Brain microvascular endothelial cell (primary cell): ENCODE measurements around the gene SYNE3.

ENCODE experiments used
- DNase-seq: peaks from one replicate; pipeline ENCODE4 v3.0.0-alpha.2; 2020
- H3K27ac ChIP-seq: fragments of 250-450 bp; sonication (Bioruptor Pico); 2 replicates; pipeline ENCODE4 v1.5.1; 2020; ENCODE audit warnings: mild to moderate bottlenecking, moderate library complexity
- H3K27me3 ChIP-seq: fragments of 250-450 bp; sonication (Bioruptor Pico); replicated peaks from 2 replicates; pipeline ENCODE4 v1.5.1; 2020; ENCODE audit warnings: mild to moderate bottlenecking
- H3K36me3 ChIP-seq: fragments of 250-450 bp; sonication (Bioruptor Pico); replicated peaks from 2 replicates; pipeline ENCODE4 v1.5.1; 2020; ENCODE audit warnings: mild to moderate bottlenecking
- H3K4me3 ChIP-seq: 2 replicates; pipeline ENCODE4 v1.5.1; 2011; ENCODE audit warnings: low read depth, mild to moderate bottlenecking, control low read depth, low read length, moderate library complexity
- CTCF ChIP-seq: IDR thresholded peaks from 2 replicates; pipeline ENCODE4 v1.5.1; 2011; ENCODE audit warnings: low read depth, mild to moderate bottlenecking, moderate library complexity, low read length, control low read depth, inconsistent platforms; ENCODE audit errors: missing control alignments
- in situ Hi-C: cut with HindIII; loops from 2 replicates; pipeline ENCODE4 v1.10.0; 2017; ENCODE audit warnings: low sequenced_read_pairs, low pct_ligation_motif_present

SYNE3 gene

GRCh38 chr14:95490727-95491451 lies 25.6 kb downstream of the SYNE3 start:
- H3K36me3 ChIP-seq, result no peaks in the 10 kb centered on the region
- no peak overlapping the region for H3K4me3 ChIP-seq
- no peak for TF ChIP-seq CTCF
- no peaks in the 10 kb centered on the region for H3K27me3 ChIP-seq
- DNase-seq, result no peak
- H3K27ac ChIP-seq, result no peak overlapping the region
- in situ Hi-C loops, result no loop called here

- no peak for TF ChIP-seq CTCF
- DNase-seq, result no peak
These were observed 26.3 kb downstream of the SYNE3 start for GRCh38 chr14:95490138-95490509.

GRCh38 chr14:95489214-95490137 lies 27.0 kb downstream of the SYNE3 start:
- no peak for TF ChIP-seq CTCF
- H3K4me3 ChIP-seq, result no peak overlapping the region
- no peaks in the 10 kb centered on the region for H3K36me3 ChIP-seq
- DNase-seq, result no peak
- no peaks in the 10 kb centered on the region for H3K27me3 ChIP-seq
- in situ Hi-C loops, result no loop called here
- no peak overlapping the region for H3K27ac ChIP-seq

More at GRCh38 chr14:95490138-95490509, 26.3 kb downstream of the SYNE3 start:
- Histone ChIP-seq H3K27ac (no peak overlapping the region), H3K4me3 (no peak overlapping the region), H3K36me3 (no peaks in the 10 kb centered on the region), H3K27me3 (no peaks in the 10 kb centered on the region)
- in situ Hi-C loops, result no loop called here

GRCh38 chr14:95488376-95489213 lies 27.9 kb downstream of the SYNE3 start:
- in situ Hi-C loops, result no loop called here
- DNase-seq, result no peak
- Histone ChIP-seq H3K27me3 (no peaks in the 10 kb centered on the region), H3K27ac (no peak overlapping the region), H3K4me3 (no peak overlapping the region), H3K36me3 (no peaks in the 10 kb centered on the region)
- no peak for TF ChIP-seq CTCF

GRCh38 chr14:95487669-95488084 lies 28.8 kb downstream of the SYNE3 start:
- in situ Hi-C loops, result no loop called here
- H3K27ac ChIP-seq, result no peak overlapping the region
- DNase-seq, result no peak
- H3K4me3 ChIP-seq, result no peak overlapping the region
- TF ChIP-seq CTCF, result no peak
- no peaks in the 10 kb centered on the region for H3K27me3 ChIP-seq
- no peaks in the 10 kb centered on the region for H3K36me3 ChIP-seq
